Neuron (in vitro differentiated cells): Measurements from ENCODE around the gene LIN7B.

Experiments used
- H2AFZ ChIP-seq: one replicate; pipeline ENCODE4 v1.6.1; 2013; ENCODE audit warnings: low read depth, mild to moderate bottlenecking, inconsistent platforms, low read length, moderate library complexity
- H3K27me3 ChIP-seq: one replicate; pipeline ENCODE4 v1.6.1; 2013; ENCODE audit warnings: low read length; ENCODE audit not compliant: insufficient read depth
- H3K36me3 ChIP-seq: one replicate; pipeline ENCODE4 v1.6.1; 2013; ENCODE audit warnings: low read length; ENCODE audit not compliant: insufficient read depth
- H3K4me1 ChIP-seq: one replicate; pipeline ENCODE4 v1.6.1; 2013; ENCODE audit warnings: low read length; ENCODE audit not compliant: insufficient read depth
- H3K4me3 ChIP-seq: 2 replicates; pipeline ENCODE4 v1.5.1; 2013; ENCODE audit warnings: mild to moderate bottlenecking, low read length, moderate library complexity
- H3K9me3 ChIP-seq: one replicate; pipeline ENCODE4 v1.6.1; 2013; ENCODE audit warnings: low read length

The LIN7B gene

GRCh38 chr19:49160450-49161189 is 46.5 kb downstream of the LIN7B start:
- no peak overlapping the region for H2AFZ ChIP-seq
- H3K4me3 ChIP-seq, result no peak overlapping the region
- no peaks in the 10 kb centered on the region for H3K27me3 ChIP-seq
- peaks cover 21% of the 10 kb centered on the region for H3K36me3 ChIP-seq
- no peaks in the 10 kb centered on the region for H3K9me3 ChIP-seq
- H3K4me1 ChIP-seq, result peaks cover 15% of the 10 kb centered on the region

GRCh38 chr19:49161987-49162386 is 47.8 kb downstream of the LIN7B start:
- Histone ChIP-seq H3K4me1 (peaks cover 9% of the 10 kb centered on the region), H2AFZ (no peak overlapping the region), H3K27me3 (no peaks in the 10 kb centered on the region), H3K36me3 (peaks cover 21% of the 10 kb centered on the region), H3K9me3 (no peaks in the 10 kb centered on the region), H3K4me3 (no peak overlapping the region)

GRCh38 chr19:49165111-49165750 is 51.1 kb downstream of the LIN7B start:
- H2AFZ ChIP-seq, result no peak overlapping the region

GRCh38 chr19:49165865-49166301 is 51.7 kb downstream of the LIN7B start:
- no peaks in the 10 kb centered on the region for H3K9me3 ChIP-seq
- H2AFZ ChIP-seq, result no peak overlapping the region
- no peak overlapping the region for H3K4me3 ChIP-seq
- no peaks in the 10 kb centered on the region for H3K4me1 ChIP-seq
- no peaks in the 10 kb centered on the region for H3K27me3 ChIP-seq
- peaks cover 35% of the 10 kb centered on the region for H3K36me3 ChIP-seq

More at GRCh38 chr19:49165111-49165750, 51.1 kb downstream of the LIN7B start:
- H3K4me1 ChIP-seq, result no peaks in the 10 kb centered on the region
- no peak overlapping the region for H3K4me3 ChIP-seq
- no peaks in the 10 kb centered on the region for H3K27me3 ChIP-seq
- H3K9me3 ChIP-seq, result no peaks in the 10 kb centered on the region
- H3K36me3 ChIP-seq, result peaks cover 28% of the 10 kb centered on the region

GRCh38 chr19:49167857-49168409 is 53.8 kb downstream of the LIN7B start:
- no peaks in the 10 kb centered on the region for H3K27me3 ChIP-seq
- H2AFZ ChIP-seq, result no peak overlapping the region
- H3K9me3 ChIP-seq, result no peaks in the 10 kb centered on the region
- H3K4me3 ChIP-seq, result no peak overlapping the region
- no peaks in the 10 kb centered on the region for H3K4me1 ChIP-seq
- peaks cover 49% of the 10 kb centered on the region for H3K36me3 ChIP-seq
